ENCODE results near the gene CASS4. TPM values are rescaled to one million over a fixed set of nuclear protein-coding genes. Genes with fewer than 3 reads are reported as not detected.

Gene CASS4
- total RNA-seq, 1 donor from 2014 or later, result 2.3 TPM

- no peak overlapping the region for H3K4me3 Mint-ChIP-seq (ENCODE audit: unreplicated experiment)
Observed at GRCh38 chr20:56420028-56420427, 8.0 kb downstream of the CASS4 start.

GRCh38 chr20:56420940-56421688, 9.1 kb downstream of the CASS4 start:
- TF ChIP-seq CTCF (IDR thresholded peaks at IDR 0.05; ENCODE audit: insufficient read depth, low read depth, low read length) (no peak), EZH2 (IDR thresholded peaks at IDR 0.05; ENCODE audit: insufficient read depth, low read length) (no peak)
- Histone ChIP-seq H3K27me3 (ENCODE audit: insufficient read depth, low read length) (no peaks in the 10 kb centered on the region), H3K27ac (ENCODE audit: low read depth, low read length) (no peak overlapping the region), H2AFZ (ENCODE audit: low read depth, low read length) (no peak overlapping the region), H3K9me3 (ENCODE audit: insufficient read depth, low read depth, low read length) (no peaks in the 10 kb centered on the region), H3K4me3 (ENCODE audit: insufficient read depth, low read depth, low read length) (no peak overlapping the region), H3K79me2 (ENCODE audit: insufficient read depth, low read length) (peaks cover 7% of the 10 kb centered on the region), H3K36me3 (ENCODE audit: insufficient read depth, low read length) (no peaks in the 10 kb centered on the region), H3K4me1 (ENCODE audit: insufficient read depth, low read length) (peaks cover 53% of the 10 kb centered on the region), H3K9ac (ENCODE audit: low read length) (no peak overlapping the region), H3K4me2 (ENCODE audit: low read length) (no peak overlapping the region), H4K20me1 (ENCODE audit: insufficient read depth, low read length) (no peaks in the 10 kb centered on the region)
- H3K36me3 Mint-ChIP-seq (ENCODE audit: low read depth, unreplicated experiment), result peaks cover 2% of the 10 kb centered on the region
- peak overlapping the region; percentile 30 for H3K27ac Mint-ChIP-seq (ENCODE audit: unreplicated experiment)
- peak overlapping the region; percentile 40 for H3K4me3 Mint-ChIP-seq (ENCODE audit: unreplicated experiment)
- peaks cover 49% of the 10 kb centered on the region for H3K4me1 Mint-ChIP-seq (ENCODE audit: low read depth, unreplicated experiment)
- FAIRE-seq (no peak), DNase-seq (ENCODE audit: low read depth) (no peak)
- no peaks in the 10 kb centered on the region for H3K9me3 Mint-ChIP-seq (ENCODE audit: unreplicated experiment)
- H3K27me3 Mint-ChIP-seq (ENCODE audit: low read depth, unreplicated experiment), result peaks cover 2% of the 10 kb centered on the region

More at GRCh38 chr20:56420028-56420427, 8.0 kb downstream of the CASS4 start:
- no peaks in the 10 kb centered on the region for H3K27me3 ChIP-seq (ENCODE audit: insufficient read depth, low read length)
- no peak for FAIRE-seq
- TF ChIP-seq CTCF (IDR thresholded peaks at IDR 0.05; ENCODE audit: insufficient read depth, low read depth, low read length) (no peak), EZH2 (IDR thresholded peaks at IDR 0.05; ENCODE audit: insufficient read depth, low read length) (no peak)
- no peaks in the 10 kb centered on the region for H3K9me3 ChIP-seq (ENCODE audit: insufficient read depth, low read depth, low read length)
- Mint-ChIP-seq H3K27me3 (ENCODE audit: low read depth, unreplicated experiment) (peaks cover 2% of the 10 kb centered on the region), H3K36me3 (ENCODE audit: low read depth, unreplicated experiment) (peaks cover 2% of the 10 kb centered on the region), H3K4me1 (ENCODE audit: low read depth, unreplicated experiment) (peaks cover 51% of the 10 kb centered on the region), H3K9me3 (ENCODE audit: unreplicated experiment) (no peaks in the 10 kb centered on the region), H3K27ac (ENCODE audit: unreplicated experiment) (no peak overlapping the region)
- H3K27ac ChIP-seq (ENCODE audit: low read depth, low read length), result no peak overlapping the region
- peaks cover 59% of the 10 kb centered on the region for H3K4me1 ChIP-seq (ENCODE audit: insufficient read depth, low read length)
- DNase-seq (ENCODE audit: low read depth), result no peak
- no peak overlapping the region for H3K9ac ChIP-seq (ENCODE audit: low read length)
- no peaks in the 10 kb centered on the region for H3K36me3 ChIP-seq (ENCODE audit: insufficient read depth, low read length)
- no peak overlapping the region for H3K4me3 ChIP-seq (ENCODE audit: insufficient read depth, low read depth, low read length)
- H3K4me2 ChIP-seq (ENCODE audit: low read length), result no peak overlapping the region
- H4K20me1 ChIP-seq (ENCODE audit: insufficient read depth, low read length), result no peaks in the 10 kb centered on the region
- H3K79me2 ChIP-seq (ENCODE audit: insufficient read depth, low read length), result peaks cover 9% of the 10 kb centered on the region
- no peak overlapping the region for H2AFZ ChIP-seq (ENCODE audit: low read depth, low read length)

Measured in astrocyte (in vitro differentiated cells and primary cell).